Peyer's patch (tissue), 4 donors: ENCODE measurements around the gene LZTS2.

Experiments
- CTCF ChIP-seq, 6 experiments: fragments of 450-650 bp in 4 of 6; fragments of 200-600 bp in 2 of 6; sonication (generic) in 1 of 6; IDR thresholded peaks; one replicate each; pipeline ENCODE4 v1.5.1; 2017 to 2019; ENCODE audit warnings: antibody characterized with exemption in 6 of 6, mild to moderate bottlenecking in 3 of 6, moderate library complexity in 1 of 6
- POLR2A ChIP-seq, 2 donors: fragments of 450-650 bp; IDR thresholded peaks; one replicate each; pipeline ENCODE4 v1.5.1; 2017; ENCODE audit warnings: antibody characterized with exemption in 2 of 2, mild to moderate bottlenecking in 2 of 2, moderate library complexity in 2 of 2

- no peak for TF ChIP-seq CTCF (IDR thresholded peaks at IDR 0.05)
- TF ChIP-seq POLR2A (IDR thresholded peaks at IDR 0.05), result no peak
These were observed 38.9 kb downstream of the LZTS2 start for GRCh38 chr10:101038484-101038883.
